ENCODE results near the gene EIF3I.

Gene EIF3I

GRCh38 chr1:32247983-32248889 lies 26.0 kb downstream of the EIF3I start (continued):
- TF ChIP-seq ZNF394 (tag by site-specific recombination; IDR thresholded peaks at IDR 0.05; ENCODE audit: borderline replicate concordance) = peak; percentile 62; the same call in 1 of the 2 replicates
- peak; percentile 49; the same call in 1 of the 2 replicates for TF ChIP-seq ZBTB6 (tag by site-specific recombination; IDR thresholded peaks at IDR 0.05)
- no peak for TF ChIP-seq ZSCAN4 (tag by site-specific recombination; IDR thresholded peaks at IDR 0.05)
- no peak for TF ChIP-seq ZNF660 (tag by site-specific recombination; IDR thresholded peaks at IDR 0.05)
- no peak for TF ChIP-seq KLF7 (tag by site-specific recombination; IDR thresholded peaks at IDR 0.05; ENCODE audit: borderline replicate concordance)
- TF ChIP-seq PRDM2 (tag by site-specific recombination; IDR thresholded peaks at IDR 0.05; ENCODE audit: borderline replicate concordance) = no peak
- peak; percentile 94 for TF ChIP-seq ZSCAN30 (tag by site-specific recombination; IDR thresholded peaks at IDR 0.05)
- no peak for TF ChIP-seq ZNF292 (tag by site-specific recombination; IDR thresholded peaks at IDR 0.05; ENCODE audit: borderline replicate concordance, low read depth)
- TF ChIP-seq CTCF (tag by site-specific recombination; IDR thresholded peaks at IDR 0.05) = peak; percentile 97
- peak; percentile 63 for TF ChIP-seq ZBTB26 (tag by site-specific recombination; optimal IDR thresholded peaks at IDR 0.05)
- peak; percentile 79 for TF ChIP-seq ZNF580 (tag by site-specific recombination; IDR thresholded peaks at IDR 0.05)
- TF ChIP-seq ZNF843 (tag by site-specific recombination; IDR thresholded peaks at IDR 0.05) = no peak
- no peak for TF ChIP-seq ZNF449 (tag by site-specific recombination; IDR thresholded peaks at IDR 0.05)
- no peak for TF ChIP-seq PRDM4 (tag by site-specific recombination; IDR thresholded peaks at IDR 0.05)
- TF ChIP-seq ZNF280D (tag by site-specific recombination; IDR thresholded peaks at IDR 0.05) = 0 out of 2 replicates have a peak, but pooled peaks have one; percentile 13

Data from HEK293 (cell line).